Dendritic cell treated with granulocyte-macrophage colony-stimulating factor and Interleukin-4, amounts not matched to agents 40 ng/mL and 50 ng/mL, for 4 days (primary cell): ENCODE data around the gene CNTNAP5.

Experiments
- H3K27ac Mint-ChIP-seq: one replicate; pipeline ENCODE4 v1.8.0; 2022; ENCODE audit warnings: mild to moderate bottlenecking, mixed read lengths
- H3K27me3 Mint-ChIP-seq: one replicate; pipeline ENCODE4 v1.8.0; 2022; ENCODE audit warnings: mild to moderate bottlenecking, mixed read lengths
- H3K36me3 Mint-ChIP-seq: one replicate; pipeline ENCODE4 v1.8.0; 2022; ENCODE audit warnings: low read depth, mixed read lengths
- H3K4me1 Mint-ChIP-seq: one replicate; pipeline ENCODE4 v1.8.0; 2022; ENCODE audit warnings: low read depth, mixed read lengths
- H3K4me3 Mint-ChIP-seq: one replicate; pipeline ENCODE4 v1.8.0; 2022; ENCODE audit warnings: mild to moderate bottlenecking, moderate library complexity, mixed read lengths
- H3K9me3 Mint-ChIP-seq: one replicate; pipeline ENCODE4 v1.8.0; 2022; ENCODE audit warnings: mixed read lengths
- intact Hi-C: fragments of 100-400 bp; cut with micrococcal nuclease; formaldehyde crosslinking; loops from one replicate; pipeline ENCODE4 v1.15.0; 2022

Gene CNTNAP5

DNA sequence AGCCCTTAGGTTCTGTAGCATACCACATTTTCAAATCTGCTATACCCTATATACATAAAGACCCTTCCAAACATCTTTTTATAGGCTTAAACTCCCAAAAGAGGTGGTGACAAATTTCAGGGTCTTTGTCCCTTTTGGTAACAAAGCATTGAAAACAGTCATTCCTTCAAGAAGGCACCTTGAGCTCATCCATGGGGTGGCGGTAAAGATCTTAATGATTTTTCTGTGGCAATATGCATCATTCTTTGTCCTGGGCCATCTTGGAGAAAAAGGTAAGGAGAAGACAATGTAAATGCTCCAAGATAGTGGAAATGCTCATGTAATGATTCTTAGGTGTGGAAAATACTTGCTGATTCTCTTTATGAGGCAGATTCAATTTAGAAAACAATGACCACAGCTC lies 890.5 kb downstream of the CNTNAP5 start:
- Mint-ChIP-seq H3K27me3 (no peaks in the 10 kb centered on the region), H3K4me1 (no peaks in the 10 kb centered on the region), H3K4me3 (no peak overlapping the region), H3K36me3 (no peaks in the 10 kb centered on the region), H3K27ac (no peak overlapping the region), H3K9me3 (peaks cover 10% of the 10 kb centered on the region)
- intact Hi-C loops: no loop called here

DNA sequence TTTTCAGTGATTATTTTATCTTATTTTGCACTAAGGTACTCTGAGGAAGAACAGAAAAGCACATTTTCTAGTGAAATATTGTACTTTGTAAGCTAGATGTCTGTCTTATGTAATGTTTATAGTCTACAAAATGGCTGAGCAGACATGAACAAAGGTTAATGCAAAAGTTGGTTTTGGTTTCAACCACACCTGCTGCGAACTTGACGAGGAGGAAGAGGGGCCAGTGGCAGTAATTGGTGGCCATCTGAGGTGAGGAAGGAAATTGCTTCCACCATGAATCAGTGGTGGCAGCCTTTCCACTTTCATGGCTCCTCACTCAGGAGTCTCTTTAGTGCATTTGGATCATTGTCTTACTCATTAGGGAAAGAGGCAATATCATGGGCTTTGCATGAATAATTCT lies 894.2 kb downstream of the CNTNAP5 start:
- H3K4me3 Mint-ChIP-seq: no peak overlapping the region
- intact Hi-C loops: no loop called here
- peaks cover 26% of the 10 kb centered on the region for H3K9me3 Mint-ChIP-seq
- H3K36me3 Mint-ChIP-seq: no peaks in the 10 kb centered on the region
- no peaks in the 10 kb centered on the region for H3K27me3 Mint-ChIP-seq
- no peaks in the 10 kb centered on the region for H3K4me1 Mint-ChIP-seq
- no peak overlapping the region for H3K27ac Mint-ChIP-seq

DNA sequence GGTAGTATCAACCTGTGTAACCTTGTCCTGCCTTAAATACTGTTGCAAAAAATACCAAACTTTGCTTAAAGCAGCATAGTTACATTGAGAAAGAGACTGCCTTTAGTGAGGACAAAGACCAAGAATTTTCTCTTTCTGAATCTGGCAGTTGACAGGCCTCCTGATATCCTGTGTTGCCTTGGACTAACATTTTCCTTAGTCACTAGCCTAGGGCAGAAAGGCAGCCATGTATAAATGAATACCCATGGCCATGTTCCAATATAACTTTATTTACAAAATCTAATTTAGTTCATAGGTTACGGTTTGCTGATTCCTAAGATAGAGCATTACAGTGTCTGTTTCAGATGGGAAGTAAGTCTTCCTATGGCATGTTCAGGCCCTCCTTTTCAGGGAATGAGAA lies 895.4 kb downstream of the CNTNAP5 start:
- H3K9me3 Mint-ChIP-seq: peaks cover 26% of the 10 kb centered on the region

DNA sequence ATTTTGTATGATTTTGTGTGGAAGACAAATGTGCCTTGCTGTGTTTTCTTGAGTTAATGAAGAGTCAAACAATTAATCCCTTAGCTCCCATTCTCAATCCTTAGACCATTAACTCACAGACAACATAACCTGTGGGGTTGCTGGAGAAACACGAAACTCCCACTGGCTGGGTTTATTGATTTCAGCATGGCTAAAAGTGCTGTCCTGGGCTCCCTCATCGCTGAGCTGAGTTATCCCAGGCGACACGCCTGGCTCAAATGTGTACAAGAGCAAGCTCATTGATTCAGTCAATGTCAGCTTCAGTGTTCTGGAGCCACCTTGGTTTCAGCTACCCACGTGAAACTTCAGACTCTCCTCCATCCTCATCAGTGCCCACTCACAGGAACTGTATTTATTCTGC lies 896.1 kb downstream of the CNTNAP5 start:
- Mint-ChIP-seq H3K4me3 (no peak overlapping the region), H3K4me1 (no peaks in the 10 kb centered on the region), H3K27me3 (no peaks in the 10 kb centered on the region), H3K27ac (no peak overlapping the region), H3K9me3 (peaks cover 26% of the 10 kb centered on the region), H3K36me3 (no peaks in the 10 kb centered on the region)
- intact Hi-C loops: no loop called here

More for the DNA sequence above, 895.4 kb downstream of the CNTNAP5 start:
- H3K36me3 Mint-ChIP-seq: no peaks in the 10 kb centered on the region
- H3K4me3 Mint-ChIP-seq: no peak overlapping the region
- H3K27ac Mint-ChIP-seq: no peak overlapping the region
- no peaks in the 10 kb centered on the region for H3K27me3 Mint-ChIP-seq
- no peaks in the 10 kb centered on the region for H3K4me1 Mint-ChIP-seq
- intact Hi-C loops: no loop called here

DNA sequence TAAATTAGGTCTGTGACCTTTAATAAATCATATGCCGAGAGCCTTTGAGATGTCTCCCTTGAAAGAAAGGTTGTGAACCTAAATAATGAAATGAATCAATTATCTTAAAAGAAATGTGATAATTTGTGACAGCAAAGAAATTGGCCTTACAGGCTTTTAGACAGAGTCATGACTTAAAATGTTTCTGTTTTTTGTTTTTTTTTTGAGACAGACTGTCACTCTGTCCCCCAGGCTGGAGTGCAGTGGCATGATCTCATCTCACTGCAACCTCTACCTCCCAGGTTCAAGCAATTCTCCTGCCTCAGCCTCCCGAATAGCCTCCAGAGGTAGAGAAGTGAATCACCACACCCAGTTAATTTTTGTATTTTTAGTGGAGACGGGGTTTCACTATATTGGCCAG lies 898.0 kb downstream of the CNTNAP5 start:
- H3K27ac Mint-ChIP-seq: no peak overlapping the region
- intact Hi-C loops: no loop called here
- no peaks in the 10 kb centered on the region for H3K36me3 Mint-ChIP-seq

DNA sequence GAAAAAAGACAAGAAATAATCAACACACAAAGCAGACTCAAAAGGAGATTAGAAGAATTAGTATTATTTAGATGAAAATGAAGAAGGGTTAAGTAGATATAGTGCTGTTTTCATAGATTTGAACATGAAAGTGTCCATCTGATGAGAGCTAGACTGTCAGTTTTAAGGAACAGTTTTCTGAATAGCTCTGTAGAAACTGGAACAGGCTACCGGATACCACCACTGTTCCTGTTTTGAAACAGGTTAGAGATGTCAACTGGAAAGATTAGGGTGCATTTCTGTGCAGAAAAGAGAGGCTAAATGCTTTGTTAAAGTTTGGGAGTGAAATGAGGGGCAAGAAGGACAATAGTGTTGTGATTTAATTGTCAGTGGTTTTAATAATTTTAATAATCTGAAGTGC lies 908.8 kb downstream of the CNTNAP5 start:
- Mint-ChIP-seq H3K4me1 (no peaks in the 10 kb centered on the region), H3K27me3 (no peaks in the 10 kb centered on the region), H3K9me3 (peaks cover 8% of the 10 kb centered on the region), H3K36me3 (no peaks in the 10 kb centered on the region), H3K27ac (no peak overlapping the region), H3K4me3 (no peak overlapping the region)
- intact Hi-C loops: no loop called here

More for the DNA sequence above, 898.0 kb downstream of the CNTNAP5 start:
- Mint-ChIP-seq H3K4me3 (no peak overlapping the region), H3K4me1 (no peaks in the 10 kb centered on the region), H3K27me3 (no peaks in the 10 kb centered on the region), H3K9me3 (peaks cover 32% of the 10 kb centered on the region)

DNA sequence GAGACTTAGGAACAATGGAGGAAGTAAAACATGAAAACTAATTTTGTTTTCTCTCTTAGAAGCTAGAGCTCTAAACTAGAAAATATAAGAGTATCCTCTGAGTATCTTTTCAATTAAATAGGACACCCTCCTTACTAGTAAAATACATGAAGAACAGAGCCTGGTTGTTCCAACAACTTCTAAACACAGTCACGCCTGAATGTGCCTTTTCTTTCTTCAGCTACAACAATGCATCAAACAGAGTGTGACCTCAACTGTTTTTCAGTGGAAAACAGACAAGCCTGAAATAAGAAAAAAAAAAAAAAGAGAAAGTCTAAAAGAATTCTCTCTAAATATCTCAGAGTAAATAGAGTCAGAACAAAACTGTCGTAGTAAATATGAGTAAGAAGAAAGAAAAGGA lies 928.8 kb downstream of the CNTNAP5 start:
- H3K27ac Mint-ChIP-seq: no peak overlapping the region
- H3K27me3 Mint-ChIP-seq: no peaks in the 10 kb centered on the region
- intact Hi-C loops: no loop called here
- H3K9me3 Mint-ChIP-seq: peaks cover 32% of the 10 kb centered on the region
- H3K36me3 Mint-ChIP-seq: no peaks in the 10 kb centered on the region
- no peaks in the 10 kb centered on the region for H3K4me1 Mint-ChIP-seq
- H3K4me3 Mint-ChIP-seq: no peak overlapping the region

DNA sequence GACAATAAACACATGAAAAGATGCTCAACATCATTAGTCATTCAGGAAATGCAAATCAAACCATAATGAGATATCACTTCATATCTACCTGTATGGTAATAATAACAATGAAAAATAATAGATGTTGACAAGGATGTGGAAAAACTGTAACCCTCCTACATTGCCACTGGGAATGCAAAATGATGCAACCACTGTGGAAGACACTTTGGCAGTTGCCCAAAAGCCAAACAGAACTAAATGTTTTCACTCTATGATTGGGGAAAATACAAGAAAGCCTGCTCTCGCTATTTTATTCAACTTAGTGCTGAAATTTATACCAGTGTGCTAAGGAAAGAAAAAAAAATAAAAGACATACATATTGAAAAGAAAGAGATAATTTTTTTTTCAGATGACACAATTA lies 934.5 kb downstream of the CNTNAP5 start:
- no peaks in the 10 kb centered on the region for H3K27me3 Mint-ChIP-seq
- H3K4me1 Mint-ChIP-seq: no peaks in the 10 kb centered on the region
- intact Hi-C loops: no loop called here
- H3K4me3 Mint-ChIP-seq: no peak overlapping the region
- H3K27ac Mint-ChIP-seq: no peak overlapping the region
- no peaks in the 10 kb centered on the region for H3K9me3 Mint-ChIP-seq
- no peaks in the 10 kb centered on the region for H3K36me3 Mint-ChIP-seq

DNA sequence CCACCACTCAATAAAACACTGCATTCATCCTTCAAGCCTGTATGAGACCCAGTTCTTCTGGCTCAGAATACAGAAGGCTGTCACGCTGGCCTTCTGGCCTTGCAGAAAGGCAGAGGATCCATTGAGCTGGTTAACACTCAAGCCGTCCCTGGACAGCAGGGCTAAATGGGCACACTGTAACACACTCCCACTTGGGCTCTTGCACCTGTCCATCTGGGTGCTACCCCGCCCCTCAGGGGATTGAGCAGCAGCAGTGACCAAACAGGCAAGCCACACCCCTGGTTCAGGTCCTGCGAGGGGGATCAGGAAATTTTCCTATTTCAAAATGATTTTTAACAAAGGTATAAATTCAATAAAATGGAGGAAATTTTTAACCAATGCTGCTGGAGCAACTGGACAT lies 936.0 kb downstream of the CNTNAP5 start:
- H3K9me3 Mint-ChIP-seq: no peaks in the 10 kb centered on the region
- no peak overlapping the region for H3K27ac Mint-ChIP-seq
- H3K27me3 Mint-ChIP-seq: no peaks in the 10 kb centered on the region
- no peaks in the 10 kb centered on the region for H3K4me1 Mint-ChIP-seq
- H3K4me3 Mint-ChIP-seq: no peak overlapping the region
- intact Hi-C loops: no loop called here
- H3K36me3 Mint-ChIP-seq: no peaks in the 10 kb centered on the region
